H1 (cell line): ENCODE measurements around the gene RBM4B. TPM values are rescaled to one million over a fixed set of nuclear protein-coding genes. Genes with fewer than 3 reads are reported as not detected.

Experiments used
- ASH2L ChIP-seq: fragments of 200-600, 300-600 bp; sonication (generic); IDR thresholded peaks from one replicate; pipeline ENCODE4 v1.7.1; 2017; ENCODE audit warnings: low read length
- BCL11A ChIP-seq, 2 experiments: IDR thresholded peaks; one replicate each; pipeline ENCODE4 v1.6.1; 2011; ENCODE audit warnings: low read depth in 2 of 2, low read length in 2 of 2, mild to moderate bottlenecking in 2 of 2
- CHD1 ChIP-seq: IDR thresholded peaks from 2 replicates; pipeline ENCODE4 v1.6.1; 2012; ENCODE audit warnings: low read depth, low read length, improper control_type of control experiment
- CTBP2 ChIP-seq: IDR thresholded peaks from 2 replicates; pipeline ENCODE4 v1.7.0; 2011; ENCODE audit warnings: borderline replicate concordance, mild to moderate bottlenecking, moderate library complexity, mixed read lengths, low read length; ENCODE audit not compliant: insufficient read depth, insufficient read length
- EP300 ChIP-seq, 2 experiments: IDR thresholded peaks; 1 replicate in 1 of 2; 2 replicates in 1 of 2; pipeline ENCODE4 v1.6.1; 2011 to 2012; ENCODE audit warnings: low read depth in 2 of 2, low read length in 2 of 2, mild to moderate bottlenecking in 2 of 2, borderline replicate concordance in 1 of 2, inconsistent platforms in 1 of 2, moderate library complexity in 1 of 2
- GABPA ChIP-seq: IDR thresholded peaks from 2 replicates; pipeline ENCODE4 v1.6.1; 2011; ENCODE audit warnings: mild to moderate bottlenecking, low read length, moderate library complexity, borderline replicate concordance; ENCODE audit not compliant: insufficient read depth
- GTF2F1 ChIP-seq: IDR thresholded peaks from 2 replicates; pipeline ENCODE4 v1.6.1; 2012; ENCODE audit warnings: low read depth, low read length, improper control_type of control experiment, borderline replicate concordance
- HDAC6 ChIP-seq: IDR thresholded peaks from one replicate; pipeline ENCODE4 v1.7.1; 2012; ENCODE audit warnings: low read depth, mild to moderate bottlenecking, inconsistent platforms, low read length, moderate library complexity
- JUN ChIP-seq: IDR thresholded peaks from 2 replicates; pipeline ENCODE4 v1.6.1; 2011; ENCODE audit warnings: low read depth, mild to moderate bottlenecking, improper control_type of control experiment, low read length
- JUND ChIP-seq: IDR thresholded peaks from 2 replicates; pipeline ENCODE4 v1.6.1; 2011; ENCODE audit warnings: mild to moderate bottlenecking, improper control_type of control experiment, low read length
- KDM5A ChIP-seq: fragments of 200-600 bp; IDR thresholded peaks from 2 replicates; pipeline ENCODE4 v1.7.1; 2012; ENCODE audit warnings: mild to moderate bottlenecking, low read length, inconsistent platforms, mixed read lengths
- NRF1 ChIP-seq: IDR thresholded peaks from 2 replicates; pipeline ENCODE4 v1.6.1; 2011; ENCODE audit warnings: mild to moderate bottlenecking, low read depth, low read length, improper control_type of control experiment
- PHF8 ChIP-seq: fragments of 200-600 bp; sonication (generic); conservative IDR thresholded peaks from 2 replicates; pipeline ENCODE4 v1.7.1; 2012; ENCODE audit warnings: low read depth, mild to moderate bottlenecking, inconsistent platforms, low read length, moderate library complexity
- POLR2AphosphoS5 ChIP-seq: IDR thresholded peaks from 2 replicates; pipeline ENCODE4 v1.6.1; 2011; ENCODE audit warnings: low read depth, low read length
- POU5F1 ChIP-seq: IDR thresholded peaks from 2 replicates; pipeline ENCODE4 v1.6.1; 2011; ENCODE audit warnings: low read depth, mild to moderate bottlenecking, low read length, moderate library complexity
- RNF2 ChIP-seq: fragments of 200-900, 300-1000 bp; sonication (generic); IDR thresholded peaks from 2 replicates; pipeline ENCODE4 v1.7.1; 2016; ENCODE audit warnings: borderline replicate concordance, low read depth, mild to moderate bottlenecking, antibody characterized with exemption, low read length; ENCODE audit not compliant: poor library complexity, severe bottlenecking; ENCODE audit errors: missing control alignments
- SAP30 ChIP-seq: fragments of 300-600 bp; sonication (generic); IDR thresholded peaks from 2 replicates; pipeline ENCODE4 v1.7.1; 2012; ENCODE audit warnings: low read length, moderate library complexity, mild to moderate bottlenecking, inconsistent platforms; ENCODE audit not compliant: insufficient read depth, insufficient replicate concordance
- SIN3A ChIP-seq, 2 experiments: IDR thresholded peaks in 1 of 2; conservative IDR thresholded peaks in 1 of 2; 2 replicates each; pipeline ENCODE4 v1.6.1; 2011 to 2012; ENCODE audit warnings: low read length in 2 of 2, improper control_type of control experiment in 1 of 2, low read depth in 1 of 2, mild to moderate bottlenecking in 1 of 2
- SP2 ChIP-seq: IDR thresholded peaks from 2 replicates; pipeline ENCODE4 v1.6.1; 2012; ENCODE audit warnings: mild to moderate bottlenecking, low read length, inconsistent platforms
- SRF ChIP-seq: IDR thresholded peaks from 2 replicates; pipeline ENCODE4 v1.6.1; 2011; ENCODE audit warnings: mild to moderate bottlenecking, low read depth, low read length, moderate library complexity
- SUZ12 ChIP-seq: fragments of 200-600 bp; sonication (generic); IDR thresholded peaks from 2 replicates; pipeline ENCODE4 v1.6.1; 2012; ENCODE audit warnings: mild to moderate bottlenecking, inconsistent platforms, low read length, moderate library complexity, mixed read lengths
- TAF7 ChIP-seq: optimal IDR thresholded peaks from 2 replicates; pipeline ENCODE3; 2011; ENCODE audit warnings: low read depth, mild to moderate bottlenecking, inconsistent platforms, low read length, moderate library complexity, borderline replicate concordance
- TBP ChIP-seq: IDR thresholded peaks from 2 replicates; pipeline ENCODE4 v1.6.1; 2011; ENCODE audit warnings: low read depth, low read length, improper control_type of control experiment
- polyA plus RNA-seq, 7 experiments: library from polyadenylated mRNA; depleted of rRNA in 3 of 7; stranded (reverse) in 5 of 7; unstranded in 2 of 7; fragments of >200 nt in 5 of 7; fragments of 200-250 nt in 2 of 7; gene quantifications; 1 replicate in 5 of 7; 2 replicates in 1 of 7; 4 replicates in 1 of 7; pipeline versions ENCODE4 v1.2.1 to v1.2.3, GENCODE V29; 2011 to 2013; ENCODE audit warnings: missing spikeins in 2 of 7, mixed read lengths in 2 of 7
- total RNA-seq: library from RNA; stranded (reverse); fragmentation: NEBNext Ultra II Directional; extraction: Animal tissue kit (Norgen Biotek cat#: 25700); gene quantifications from 2 replicates; pipeline ENCODE4 v1.2.1, GENCODE V29; 2021

The RBM4B gene
- total and polyA plus RNA-seq, 2 of the 8 experiments (the other 6 are each of a cell fraction or from before 2014, with no cell fraction given), result 27.5 to 30.5 TPM

DNA sequence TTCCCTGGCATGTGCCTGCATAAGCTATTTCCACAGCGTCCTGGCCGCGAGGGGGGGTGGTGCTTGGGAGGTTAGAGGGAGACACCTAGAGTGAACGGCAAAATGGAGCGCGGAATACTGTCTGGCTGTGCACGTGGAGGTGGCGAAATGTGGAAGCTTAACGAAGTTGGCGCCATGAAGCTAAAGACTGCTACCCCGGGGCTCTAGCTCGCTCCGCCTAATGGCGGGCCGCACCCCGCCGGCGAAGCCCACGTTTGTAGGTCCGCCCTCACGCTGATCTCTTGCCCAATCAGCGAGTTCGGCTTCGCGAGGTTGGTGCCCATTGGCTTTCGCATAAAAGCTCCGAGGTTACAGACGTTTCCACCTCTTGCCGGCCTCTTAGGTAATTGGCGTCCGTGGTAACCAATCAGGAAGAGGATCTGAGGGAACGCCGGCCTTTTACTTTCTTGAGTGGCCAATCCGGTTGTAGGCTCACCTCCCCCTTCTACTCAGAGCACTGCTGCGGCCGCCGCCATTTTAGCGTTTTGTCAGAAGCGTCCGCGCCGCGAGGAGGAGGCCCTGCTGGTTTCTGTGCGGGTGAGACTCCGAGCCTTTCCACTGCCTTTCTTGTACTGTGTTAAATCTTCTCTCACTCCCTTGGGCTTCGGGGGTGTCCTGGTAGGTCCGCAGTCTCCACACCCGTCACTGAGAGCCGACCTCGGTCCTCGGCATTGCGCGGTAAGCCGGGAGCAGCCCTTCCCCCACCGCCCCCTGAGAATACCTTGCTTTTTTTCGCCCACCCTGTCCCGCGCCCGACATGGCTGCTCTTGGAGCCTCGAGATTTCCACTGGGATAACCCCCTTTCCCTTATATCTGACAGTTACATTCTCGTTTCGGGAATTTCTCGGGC, 39.3 kb downstream of the RBM4B start, which contains the start of gene RBM4 (continued):
- TF ChIP-seq EP300 (IDR thresholded peaks at IDR 0.05; ENCODE audit: borderline replicate concordance in 1 of 2, low read depth in 2 of 2, low read length in 2 of 2), result 0 out of 3 replicates have a peak, but pooled peaks of 1 of the 2 experiments have one; percentile 21
- TF ChIP-seq SRF, result no peak
- TF ChIP-seq SIN3A (conservative IDR thresholded peaks at IDR 0.05 in 1 of 2, IDR thresholded peaks at IDR 0.05 in 1 of 2; ENCODE audit: low read depth in 1 of 2, low read length in 2 of 2), result peak; percentile 60 to 84; a peak in 2 of 4 replicates
- peak; percentile 92 for TF ChIP-seq TBP
- TF ChIP-seq GABPA, result no peak
- TF ChIP-seq POU5F1, result no peak
- peak; percentile 90 for TF ChIP-seq POLR2AphosphoS5
- peak; percentile 22; the same call in 1 of the 2 replicates for TF ChIP-seq KDM5A
- TF ChIP-seq GTF2F1, result 0 out of 2 replicates have a peak, but pooled peaks have one; percentile 30
- TF ChIP-seq SUZ12, result no peak
- peak; percentile 82 for TF ChIP-seq ASH2L
- peak; percentile 4; the same call in 1 of the 2 replicates for TF ChIP-seq JUND
- no peak for TF ChIP-seq RNF2
- no peak for TF ChIP-seq JUN
- no peak for TF ChIP-seq NRF1
- peak; percentile 63 for TF ChIP-seq SAP30
- TF ChIP-seq PHF8, result peak; percentile 92
- TF ChIP-seq CHD1, result 0 out of 2 replicates have a peak, but pooled peaks have one; percentile 38
- TF ChIP-seq SP2, result peak; percentile 87
- TF ChIP-seq CTBP2, result no peak
- TF ChIP-seq HDAC6, result no peak
- peak; percentile 39 for TF ChIP-seq TAF7
- no peak for TF ChIP-seq BCL11A (IDR thresholded peaks at IDR 0.05; ENCODE audit: low read depth in 2 of 2, low read length in 2 of 2)
